HL-60 (cell line): ENCODE measurements around the gene VIPR2.

ENCODE experiments used
- DNase-seq, 2 experiments: peaks; one replicate each; pipeline ENCODE4 v3.0.0-alpha.2; 2010 to 2020; ENCODE audit warnings: low read depth in 1 of 2, low spot score in 1 of 2
- H3K27ac ChIP-seq: fragments of 250-450 bp; sonication (Bioruptor Pico); replicated peaks from 2 replicates; pipeline ENCODE4 v1.5.1; 2020; ENCODE audit warnings: mild to moderate bottlenecking, moderate library complexity
- H3K27me3 ChIP-seq: fragments of 250-450 bp; sonication (Bioruptor Pico); 2 replicates; pipeline ENCODE4 v1.5.1; 2021; ENCODE audit warnings: mild to moderate bottlenecking, moderate library complexity; ENCODE audit not compliant: insufficient read depth, poor library complexity, severe bottlenecking
- H3K4me3 ChIP-seq: replicated peaks from 2 replicates; pipeline ENCODE4 v1.5.1; 2011; ENCODE audit warnings: mild to moderate bottlenecking, control low read depth, low read length; ENCODE audit not compliant: insufficient read depth
- CTCF ChIP-seq: IDR thresholded peaks from one replicate; pipeline ENCODE4 v1.5.1; 2011; ENCODE audit warnings: low read length, control low read depth, inconsistent platforms; ENCODE audit not compliant: insufficient read depth
- GABPA ChIP-seq: IDR thresholded peaks from 2 replicates; pipeline ENCODE4 v1.6.1; 2012; ENCODE audit warnings: low read depth
- POLR2AphosphoS5 ChIP-seq: IDR thresholded peaks from 2 replicates; pipeline ENCODE4 v1.6.1; 2012; ENCODE audit warnings: low read depth
- REST ChIP-seq: IDR thresholded peaks from 2 replicates; pipeline ENCODE4 v1.6.1; 2012; ENCODE audit warnings: low read depth; ENCODE audit not compliant: insufficient replicate concordance
- SPI1 ChIP-seq: IDR thresholded peaks from 2 replicates; pipeline ENCODE4 v1.6.1; 2012; ENCODE audit warnings: low read depth, mild to moderate bottlenecking, borderline replicate concordance

Gene VIPR2

GRCh38 chr7:159061674-159062212 lies 82.9 kb downstream of the VIPR2 start:
- Histone ChIP-seq H3K27ac (no peak overlapping the region), H3K4me3 (no peak overlapping the region), H3K27me3 (no peaks in the 10 kb centered on the region)
- TF ChIP-seq CTCF (no peak), SPI1 (no peak), POLR2AphosphoS5 (no peak), GABPA (no peak), REST (no peak)
- no peak for DNase-seq

GRCh38 chr7:159061209-159061608 lies 83.5 kb downstream of the VIPR2 start:
- H3K27me3 ChIP-seq: no peaks in the 10 kb centered on the region
- no peak overlapping the region for H3K4me3 ChIP-seq
- DNase-seq: no peak
- H3K27ac ChIP-seq: no peak overlapping the region
- TF ChIP-seq GABPA (no peak), SPI1 (no peak), CTCF (no peak), REST (no peak), POLR2AphosphoS5 (no peak)

- no peak for TF ChIP-seq GABPA
- TF ChIP-seq SPI1: no peak
- no peak for TF ChIP-seq POLR2AphosphoS5
- no peak for TF ChIP-seq REST
- TF ChIP-seq CTCF: no peak
- Histone ChIP-seq H3K27me3 (no peaks in the 10 kb centered on the region), H3K4me3 (no peak overlapping the region), H3K27ac (no peak overlapping the region)
- no peak for DNase-seq
These were observed 84.2 kb downstream of the VIPR2 start for GRCh38 chr7:159060440-159060839.
